Skeletal muscle tissue (tissue), 4 donors: ENCODE results near the gene SLC29A3. TPM values are rescaled to one million over a fixed set of nuclear protein-coding genes. Genes with fewer than 3 reads are reported as not detected.

Experiments used
- H3K27ac ChIP-seq: one replicate; pipeline ENCODE4 v1.7.0; 2013; ENCODE audit warnings: mild to moderate bottlenecking, low read depth, low read length, inconsistent platforms
- H3K27me3 ChIP-seq, 3 donors: one replicate each; pipeline ENCODE4 v1.7.0; 2013; ENCODE audit warnings: low read length in 3 of 3; ENCODE audit not compliant: control insufficient read depth in 3 of 3, insufficient read depth in 3 of 3
- H3K36me3 ChIP-seq, 3 donors: one replicate each; pipeline ENCODE4 v1.7.0; 2013; ENCODE audit warnings: low read length in 3 of 3; ENCODE audit not compliant: control insufficient read depth in 3 of 3, insufficient read depth in 3 of 3
- H3K4me1 ChIP-seq, 3 donors: one replicate each; pipeline ENCODE4 v1.7.0; 2013; ENCODE audit warnings: low read length in 3 of 3, mild to moderate bottlenecking in 3 of 3; ENCODE audit not compliant: control insufficient read depth in 3 of 3, insufficient read depth in 3 of 3
- H3K4me3 ChIP-seq, 3 donors: one replicate each; pipeline ENCODE4 v1.7.0; 2013; ENCODE audit warnings: low read length in 3 of 3
- H3K9ac ChIP-seq, 3 donors: one replicate each; pipeline ENCODE4 v1.7.0; 2013; ENCODE audit warnings: low read length in 3 of 3, mild to moderate bottlenecking in 3 of 3, moderate library complexity in 2 of 3, low read depth in 1 of 3
- H3K9me3 ChIP-seq, 3 donors: one replicate each; pipeline ENCODE4 v1.7.0; 2013; ENCODE audit warnings: low read length in 3 of 3; ENCODE audit not compliant: control insufficient read depth in 3 of 3
- total RNA-seq: library from RNA; depleted of rRNA; stranded (reverse); fragments of >200 nt; gene quantifications from one replicate; pipeline ENCODE4 v1.2.3, GENCODE V29; 2014
- donor health status: Osteomylitis.

Gene SLC29A3
- total RNA-seq, 1 donor from 2014 or later = 1.0 TPM

DNA sequence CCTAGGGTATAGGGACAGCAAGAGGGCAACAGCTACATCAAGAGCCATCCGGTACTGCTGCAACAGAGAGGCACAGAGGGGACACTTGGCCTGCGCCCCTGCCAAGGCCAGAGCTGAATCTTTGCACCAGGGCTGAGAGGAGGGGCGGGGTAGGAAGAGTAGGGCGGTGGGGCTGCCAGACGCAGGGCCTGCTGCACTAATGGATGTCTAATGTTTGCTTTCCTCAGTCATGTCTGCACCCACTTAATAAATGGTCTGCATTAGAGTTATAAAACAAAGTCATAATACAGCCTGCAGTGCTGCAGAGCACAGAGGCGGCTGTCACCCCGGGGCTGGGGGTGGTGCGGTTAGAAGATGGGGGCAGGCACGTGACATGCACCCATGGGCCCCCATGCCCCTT, 42.2 kb upstream of the SLC29A3 start:
- Histone ChIP-seq H3K9ac (no peak overlapping the region), H3K4me3 (no peak overlapping the region), H3K4me1 (peaks cover 0 to 13% (median 6%) of the 10 kb centered on the region in 3 donors), H3K27me3 (no peaks in the 10 kb centered on the region), H3K9me3 (no peaks in the 10 kb centered on the region), H3K27ac (no peak overlapping the region), H3K36me3 (peaks cover 0 to 2% (median 0%) of the 10 kb centered on the region in 3 donors)

DNA sequence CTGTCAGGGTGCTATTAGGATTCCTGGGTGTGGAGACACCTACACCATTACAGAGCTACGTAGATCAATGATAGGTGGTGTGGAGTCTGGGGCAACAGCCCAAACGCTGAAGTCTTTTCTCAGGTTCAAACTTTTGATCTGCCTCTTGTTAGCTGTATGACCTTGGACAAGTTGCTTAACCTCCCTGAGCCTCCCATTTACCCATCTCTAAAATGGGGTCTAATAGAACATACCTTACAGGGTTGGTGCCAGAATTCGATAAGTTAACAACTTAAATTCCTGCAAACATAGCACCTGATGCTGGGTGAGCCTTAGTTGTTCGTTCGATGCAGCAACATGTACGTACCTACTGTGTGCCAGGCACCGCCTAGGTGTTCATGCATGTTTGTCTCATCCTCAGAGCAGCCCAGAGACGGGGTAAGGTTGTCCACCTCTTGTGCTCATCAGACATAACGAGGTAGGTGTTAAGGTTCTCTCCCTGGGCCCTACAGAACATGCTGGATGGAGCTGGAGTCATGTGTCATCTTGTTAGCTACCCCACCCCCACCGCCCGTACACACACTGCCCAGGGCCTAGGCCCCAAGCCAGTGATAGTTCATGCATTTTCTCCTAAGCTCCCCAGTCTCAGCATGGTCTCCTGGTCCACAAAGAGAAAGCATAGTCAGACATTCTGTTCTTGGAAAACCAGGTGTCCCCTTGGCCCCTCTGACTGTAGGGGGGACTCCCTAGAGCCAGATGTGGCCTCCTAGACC, 41.0 kb upstream of the SLC29A3 start:
- Histone ChIP-seq H3K4me1 (peaks cover 0 to 6% (median 6%) of the 10 kb centered on the region in 3 donors), H3K4me3 (no peak overlapping the region), H3K36me3 (peaks cover 0 to 2% (median 2%) of the 10 kb centered on the region in 3 donors), H3K27ac (no peak overlapping the region), H3K9me3 (no peaks in the 10 kb centered on the region), H3K9ac (no peak overlapping the region), H3K27me3 (no peaks in the 10 kb centered on the region)

DNA sequence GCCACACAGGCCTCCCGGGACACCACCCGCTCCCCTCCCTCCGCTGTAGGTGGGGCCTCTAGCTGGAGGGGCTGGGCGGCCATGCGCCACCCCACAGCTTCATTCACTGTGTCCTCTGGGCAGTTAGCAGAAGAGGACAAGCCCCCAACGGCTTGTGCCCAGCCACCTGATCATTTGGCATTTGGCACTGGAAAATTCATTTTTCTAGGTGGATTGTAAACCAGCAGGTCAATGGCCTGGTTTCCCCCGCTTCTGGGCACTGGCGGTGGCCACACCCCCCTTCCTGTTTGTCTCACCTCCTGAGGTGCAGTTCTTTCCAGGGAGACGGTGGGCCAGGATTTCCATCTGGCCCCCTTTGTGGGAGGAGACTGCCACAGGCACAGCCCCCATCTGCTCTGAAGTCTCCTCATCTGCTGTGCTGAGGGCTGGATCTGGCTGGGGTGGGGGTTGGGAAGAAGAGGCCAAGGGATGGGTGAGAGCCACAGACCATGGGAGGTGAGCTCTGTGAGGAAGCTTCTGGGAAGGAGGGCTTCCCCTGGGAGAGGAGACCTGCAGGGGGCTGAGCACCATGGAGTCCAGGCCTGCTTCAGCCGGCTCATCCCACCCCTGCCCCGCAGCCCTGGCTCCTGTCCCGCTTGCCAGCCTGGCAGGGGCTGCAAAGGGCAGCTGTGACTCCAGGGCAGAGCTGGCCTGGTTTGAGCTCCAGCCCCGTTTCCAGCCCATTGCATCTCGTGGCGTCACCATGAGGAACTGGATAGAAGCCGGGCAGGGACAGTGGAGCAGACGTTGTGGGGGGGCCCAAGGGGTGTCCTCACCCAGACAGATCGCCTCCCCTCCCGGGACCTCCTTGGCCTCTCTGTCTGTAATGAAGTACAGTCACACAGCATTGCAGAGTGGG, 40.1 kb upstream of the SLC29A3 start:
- Histone ChIP-seq H3K4me1 (peaks cover 0 to 6% (median 6%) of the 10 kb centered on the region in 3 donors), H3K27me3 (no peaks in the 10 kb centered on the region), H3K9me3 (no peaks in the 10 kb centered on the region), H3K36me3 (peaks cover 0 to 3% (median 2%) of the 10 kb centered on the region in 3 donors), H3K27ac (no peak overlapping the region), H3K9ac (no peak overlapping the region), H3K4me3 (no peak overlapping the region)

DNA sequence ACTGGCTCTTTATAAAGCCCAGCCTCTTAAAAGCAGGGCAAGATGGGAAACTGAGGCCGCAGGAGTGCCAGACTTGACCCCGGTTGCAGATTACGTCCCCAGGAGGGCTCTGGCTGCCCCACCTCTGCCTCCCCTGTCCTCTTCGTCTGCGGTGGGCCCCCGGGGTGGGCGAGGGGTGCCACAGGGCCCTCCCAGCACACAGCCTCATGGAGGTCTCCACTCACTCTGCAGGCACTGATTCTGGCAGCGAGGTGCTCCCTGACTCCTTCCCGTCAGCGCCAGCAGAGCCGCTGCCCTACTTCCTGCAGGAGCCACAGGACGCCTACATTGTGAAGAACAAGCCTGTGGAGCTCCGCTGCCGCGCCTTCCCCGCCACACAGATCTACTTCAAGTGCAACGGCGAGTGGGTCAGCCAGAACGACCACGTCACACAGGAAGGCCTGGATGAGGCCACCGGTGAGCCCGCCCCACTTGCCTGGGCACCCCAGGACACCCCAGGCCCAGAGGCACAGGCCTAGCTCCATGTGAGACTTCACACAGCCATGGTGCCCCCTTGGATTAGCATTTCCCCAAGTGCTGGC, 39.4 kb upstream of the SLC29A3 start:
- H3K9me3 ChIP-seq = no peaks in the 10 kb centered on the region
- no peak overlapping the region for H3K27ac ChIP-seq
- H3K4me3 ChIP-seq = no peak overlapping the region
- H3K27me3 ChIP-seq = no peaks in the 10 kb centered on the region
- H3K9ac ChIP-seq = no peak overlapping the region
- H3K4me1 ChIP-seq = peaks cover 0 to 6% (median 4%) of the 10 kb centered on the region in 3 donors
- peaks cover 0 to 3% (median 2%) of the 10 kb centered on the region in 3 donors for H3K36me3 ChIP-seq

DNA sequence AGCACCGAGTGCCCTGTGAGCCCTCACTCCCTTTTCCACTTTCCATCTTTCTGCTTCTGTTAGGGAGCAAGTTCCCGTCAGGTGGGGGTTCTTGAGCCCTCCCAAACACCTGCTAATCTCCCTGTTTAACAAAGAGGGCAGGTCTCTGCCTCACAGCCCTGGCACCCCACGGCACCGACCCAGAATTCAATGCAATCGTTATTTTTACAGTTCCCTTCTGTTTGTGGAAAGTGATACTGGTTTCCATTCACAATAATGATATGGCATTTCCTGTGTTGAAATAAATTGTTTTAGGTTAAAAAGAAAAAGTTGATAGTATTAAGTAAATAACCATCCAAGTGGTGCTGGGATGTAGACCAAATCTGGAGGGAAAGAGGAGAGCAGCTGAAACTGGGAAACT, 38.8 kb upstream of the SLC29A3 start:
- Histone ChIP-seq H3K27me3 (no peaks in the 10 kb centered on the region), H3K9ac (no peak overlapping the region), H3K4me1 (peaks cover 0 to 3% (median 2%) of the 10 kb centered on the region in 3 donors), H3K27ac (no peak overlapping the region), H3K9me3 (no peaks in the 10 kb centered on the region), H3K4me3 (no peak overlapping the region), H3K36me3 (peaks cover 0 to 3% (median 2%) of the 10 kb centered on the region in 3 donors)

DNA sequence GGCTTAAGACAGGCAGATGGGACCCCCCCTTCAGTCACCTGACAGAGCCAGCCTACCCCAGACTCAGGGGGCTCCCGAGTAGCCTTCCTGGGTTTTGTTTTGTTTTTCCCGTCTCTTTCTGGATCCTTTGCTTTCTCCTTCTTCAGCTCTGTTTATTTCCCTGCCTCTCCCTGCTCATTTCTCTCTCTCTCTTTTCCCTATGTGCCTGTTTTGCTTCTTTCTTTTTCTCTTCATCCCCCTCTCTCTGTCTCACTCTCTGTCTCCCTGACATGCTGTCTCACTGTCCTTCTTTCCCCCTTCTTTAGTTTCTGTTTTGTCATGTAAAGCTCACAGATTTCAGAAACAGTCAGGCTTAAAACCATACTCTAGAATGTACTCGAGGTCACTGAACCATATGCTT, 38.2 kb upstream of the SLC29A3 start:
- no peak overlapping the region for H3K4me3 ChIP-seq
- H3K9me3 ChIP-seq = no peaks in the 10 kb centered on the region
- no peaks in the 10 kb centered on the region for H3K4me1 ChIP-seq
- H3K27me3 ChIP-seq = no peaks in the 10 kb centered on the region
- H3K27ac ChIP-seq = no peak overlapping the region
- H3K36me3 ChIP-seq = peaks cover 0 to 5% (median 5%) of the 10 kb centered on the region in 3 donors
- H3K9ac ChIP-seq = no peak overlapping the region

DNA sequence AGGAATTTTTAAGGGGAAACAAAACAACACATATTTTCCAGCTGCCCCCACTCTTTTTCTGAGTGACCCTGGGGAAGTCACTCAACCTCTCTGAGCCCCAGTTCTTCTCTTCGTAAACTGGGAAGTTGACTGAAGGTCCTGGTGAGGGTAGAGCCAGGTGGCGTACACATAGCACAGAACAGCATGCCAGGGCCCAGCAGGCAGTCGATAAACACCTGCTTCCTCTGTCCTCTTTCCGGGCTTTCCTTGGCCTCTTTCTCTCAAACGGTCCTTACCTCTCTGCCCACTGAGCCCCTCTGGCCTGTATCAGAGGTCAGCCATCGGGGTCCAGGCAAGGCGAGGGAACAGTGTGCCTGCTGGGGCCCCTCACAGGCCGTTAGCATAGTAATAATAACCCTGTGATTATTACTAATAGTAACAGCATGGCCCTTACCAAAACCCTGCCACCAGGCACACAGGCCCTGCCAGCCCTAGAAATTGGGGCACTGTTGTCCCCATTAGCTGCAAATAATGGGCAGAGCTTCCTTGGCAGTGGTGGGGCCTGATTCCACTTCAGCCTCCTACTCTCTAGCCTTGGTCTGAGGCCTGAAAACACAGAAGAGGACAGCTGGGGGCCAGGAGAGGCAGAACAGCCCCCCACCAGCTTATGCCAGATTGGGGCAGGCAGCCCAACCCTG, 37.3 kb upstream of the SLC29A3 start:
- no peaks in the 10 kb centered on the region for H3K4me1 ChIP-seq
- H3K9ac ChIP-seq = no peak overlapping the region
- H3K27ac ChIP-seq = no peak overlapping the region
- no peaks in the 10 kb centered on the region for H3K27me3 ChIP-seq
- peaks cover 0 to 7% (median 5%) of the 10 kb centered on the region in 3 donors for H3K36me3 ChIP-seq
- no peaks in the 10 kb centered on the region for H3K9me3 ChIP-seq
- no peak overlapping the region for H3K4me3 ChIP-seq

DNA sequence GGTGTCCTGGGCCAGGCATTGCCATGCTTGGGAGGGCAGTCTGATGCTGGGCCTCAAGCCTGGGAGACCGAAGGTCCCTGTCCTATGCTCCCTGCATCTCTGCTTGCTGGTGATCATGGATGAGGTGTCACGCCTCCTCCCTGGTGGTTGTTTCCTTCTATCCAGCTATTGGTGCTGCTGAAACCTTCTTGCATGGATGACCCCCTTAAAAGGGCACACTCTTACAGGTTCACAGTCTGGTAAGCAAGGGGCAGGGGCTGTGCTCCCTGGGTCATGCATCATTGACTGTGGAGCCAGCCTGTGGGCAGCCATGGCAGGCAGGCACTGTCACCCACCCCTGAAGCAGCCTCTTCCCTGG, 36.8 kb upstream of the SLC29A3 start:
- H3K27ac ChIP-seq = no peak overlapping the region
- H3K9ac ChIP-seq = no peak overlapping the region
- H3K4me1 ChIP-seq = no peaks in the 10 kb centered on the region
- H3K4me3 ChIP-seq = no peak overlapping the region
- H3K27me3 ChIP-seq = no peaks in the 10 kb centered on the region
- no peaks in the 10 kb centered on the region for H3K9me3 ChIP-seq
- peaks cover 0 to 7% (median 5%) of the 10 kb centered on the region in 3 donors for H3K36me3 ChIP-seq

DNA sequence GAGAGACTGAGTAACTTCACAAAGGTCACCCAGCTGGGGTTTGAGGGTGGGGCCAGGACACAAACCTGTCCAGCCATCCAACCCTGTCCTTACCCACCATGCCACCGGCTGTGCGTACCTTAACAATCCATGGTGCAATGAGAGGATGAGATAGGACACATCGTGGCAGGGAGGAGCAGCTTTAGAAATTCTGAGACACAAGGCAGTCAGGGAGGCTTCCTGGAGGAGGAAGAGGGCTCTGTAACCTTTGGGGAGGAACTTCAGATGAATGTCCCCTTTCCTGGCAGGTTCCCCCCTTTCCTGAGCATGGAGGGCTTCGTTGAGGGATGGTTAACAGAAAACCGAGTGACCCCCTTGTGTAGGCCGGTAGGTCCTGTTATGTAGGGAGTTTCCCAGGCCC, 35.6 kb upstream of the SLC29A3 start:
- no peaks in the 10 kb centered on the region for H3K27me3 ChIP-seq
- no peaks in the 10 kb centered on the region for H3K4me1 ChIP-seq
- no peak overlapping the region for H3K9ac ChIP-seq
- no peaks in the 10 kb centered on the region for H3K9me3 ChIP-seq
- H3K27ac ChIP-seq = no peak overlapping the region
- H3K4me3 ChIP-seq = no peak overlapping the region
- peaks cover 5 to 11% (median 7%) of the 10 kb centered on the region in 3 donors for H3K36me3 ChIP-seq
